Activated T-cell treated with anti-CD3 and anti-CD28 coated beads, Interleukin-2, amount 50 U/mL, for 1 hour (primary cell): Measurements from ENCODE around the gene UGT1A6.
"Not testable (repeated sequence)": the region's sequence is repeated elsewhere in the genome, so short reads cannot be mapped to it uniquely, and the experiment has no call there.

Experiments used
- DNase-seq: peaks from one replicate; pipeline ENCODE4 v3.0.0-alpha.2; 2020

UGT1A6 gene

DNA sequence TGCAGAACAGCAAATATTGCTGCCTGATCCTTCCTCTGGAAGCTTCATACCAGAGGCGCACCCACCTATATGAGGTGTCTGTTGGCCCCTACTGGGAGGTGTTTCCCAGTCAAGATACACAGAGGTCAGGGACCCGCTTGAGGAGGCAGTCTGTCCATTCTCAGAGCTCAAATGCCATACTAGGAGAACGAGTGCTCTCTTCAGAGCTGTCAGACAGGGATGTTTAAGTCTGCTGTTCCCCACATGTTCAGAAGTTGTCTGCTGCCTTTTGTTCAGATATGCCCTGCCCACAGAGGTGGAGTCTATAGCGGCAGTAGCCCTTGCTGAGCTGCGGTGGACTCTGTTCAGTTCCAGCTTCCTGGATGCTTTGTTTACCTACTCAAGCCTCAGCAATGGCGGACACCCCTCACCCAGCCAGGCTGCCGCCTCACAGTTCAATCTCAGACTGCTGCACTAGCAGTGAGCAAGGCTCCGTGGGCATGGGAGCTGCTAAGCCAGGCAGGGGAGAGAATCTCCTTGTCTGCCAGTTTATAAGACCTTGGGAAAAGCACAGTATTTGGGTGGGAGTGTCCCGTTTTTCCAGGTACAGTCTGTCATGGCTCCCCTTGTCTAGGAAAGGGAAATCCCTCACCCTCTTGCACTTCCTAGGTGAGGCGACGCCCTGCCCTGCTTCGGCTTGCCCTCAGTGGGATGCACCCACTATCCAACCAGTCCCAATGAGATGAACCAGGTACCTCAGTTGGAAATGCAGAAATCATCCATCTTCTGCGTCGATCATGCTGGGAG lies 44.4 kb downstream of the UGT1A6 start:
- DNase-seq, result not testable (repeated sequence)

DNA sequence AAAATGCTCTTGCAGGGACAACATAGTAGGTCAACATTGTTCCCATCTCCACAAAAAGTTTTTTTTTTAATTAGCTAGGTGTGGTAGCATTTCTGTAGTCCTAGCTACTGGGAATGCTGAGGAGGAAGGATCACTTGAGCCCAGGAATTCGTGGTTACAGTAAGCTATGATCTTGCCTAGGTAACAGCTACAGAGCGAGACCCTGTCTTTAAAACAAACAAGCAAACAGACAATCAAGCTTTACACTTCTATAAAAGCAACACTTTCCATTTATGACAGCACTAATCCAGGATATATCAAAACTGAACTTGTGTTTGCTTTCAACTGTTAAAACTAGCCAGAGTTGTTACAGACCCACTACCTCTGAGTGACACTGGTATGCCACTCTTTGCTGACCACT lies 48.2 kb downstream of the UGT1A6 start:
- DNase-seq, result no peak

DNA sequence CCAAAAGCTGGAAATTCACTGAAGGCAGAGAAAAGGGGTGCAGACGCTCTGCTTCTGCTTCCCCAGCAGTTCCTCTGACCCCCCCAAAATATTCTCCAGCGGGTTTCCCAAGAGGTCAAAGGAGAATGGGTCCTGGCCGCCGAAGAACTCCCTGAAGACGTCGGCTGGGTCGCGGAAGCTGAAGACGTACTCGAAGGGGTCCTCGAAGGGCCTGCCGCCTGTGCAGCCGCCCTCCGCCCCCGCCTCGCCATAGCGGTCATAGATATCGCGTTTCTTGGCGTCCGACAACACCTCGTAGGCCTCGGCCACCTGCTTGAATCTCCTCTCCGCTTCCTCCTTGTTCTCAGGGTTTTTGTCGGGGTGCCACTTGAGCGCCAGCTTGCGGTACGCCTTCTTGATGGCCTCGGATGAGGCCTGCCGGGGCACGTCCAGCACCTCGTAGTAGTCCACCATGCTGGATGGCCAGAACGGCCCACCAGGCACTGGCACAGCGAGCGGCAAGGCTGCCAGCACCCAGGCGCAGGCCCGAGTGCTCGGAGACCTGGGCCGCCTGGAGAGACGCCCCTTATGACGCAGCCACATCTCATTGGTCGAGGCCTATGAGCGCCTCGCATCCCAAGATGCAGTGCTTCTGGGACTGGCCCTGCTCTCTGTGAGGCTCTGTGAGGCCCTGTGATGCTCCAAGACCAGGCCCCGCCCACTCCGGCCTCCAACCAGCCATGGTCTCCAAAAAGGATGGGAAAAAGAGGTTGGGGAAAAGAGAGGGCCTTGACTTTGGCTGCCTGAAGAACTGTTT lies 51.0 kb downstream of the UGT1A6 start:
- no peak for DNase-seq

DNA sequence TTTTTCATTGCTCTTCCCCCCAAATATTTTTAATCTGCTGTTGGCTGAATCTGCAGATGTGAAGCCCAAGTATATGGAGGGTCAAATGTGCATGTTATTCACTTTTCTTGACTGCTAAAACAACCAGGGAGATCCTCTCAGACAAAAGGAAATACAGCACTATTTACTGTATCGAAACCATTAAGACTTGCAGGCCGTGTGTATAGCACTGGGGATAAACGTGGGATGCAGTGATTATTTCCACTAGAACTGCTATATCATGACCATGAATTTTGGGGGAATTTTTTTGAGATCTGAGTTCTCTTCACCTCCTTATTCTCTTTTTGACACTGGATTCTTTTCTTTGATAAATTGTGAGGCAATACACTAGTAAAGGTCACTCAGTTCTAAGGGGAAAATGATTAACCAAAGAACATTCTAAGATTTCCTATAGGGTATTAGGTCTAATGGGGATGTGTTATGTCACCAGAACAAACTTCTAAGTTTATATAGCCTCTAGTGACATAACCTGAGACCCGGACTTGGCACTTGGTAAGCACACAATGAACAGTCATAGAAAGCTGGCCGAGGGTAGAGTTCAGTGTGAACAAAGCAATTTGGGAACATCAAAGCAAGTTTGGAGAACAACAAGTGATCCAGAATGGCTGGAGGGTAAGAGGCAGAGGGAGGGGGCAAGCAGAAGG lies 52.5 kb downstream of the UGT1A6 start:
- no peak for DNase-seq

DNA sequence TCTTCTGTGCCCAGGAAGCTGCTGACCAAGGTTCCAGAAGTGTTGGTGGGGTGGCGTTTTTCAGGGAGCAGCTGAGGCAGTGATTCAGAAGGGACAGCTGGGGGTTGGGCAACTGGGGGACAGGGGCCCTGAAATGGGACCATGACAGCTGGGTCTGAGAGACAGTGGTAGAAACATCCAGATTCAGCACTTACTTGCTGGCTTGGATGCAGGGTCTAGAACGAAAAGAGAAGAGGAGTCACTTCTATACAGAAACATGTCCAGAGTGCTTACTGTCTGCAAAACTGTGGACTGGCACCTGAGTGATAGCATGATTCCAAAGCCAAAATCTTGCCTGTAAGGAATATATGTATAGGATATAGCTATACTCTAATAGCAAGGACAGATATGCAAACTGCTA lies 53.1 kb downstream of the UGT1A6 start:
- DNase-seq, result not testable (repeated sequence)

DNA sequence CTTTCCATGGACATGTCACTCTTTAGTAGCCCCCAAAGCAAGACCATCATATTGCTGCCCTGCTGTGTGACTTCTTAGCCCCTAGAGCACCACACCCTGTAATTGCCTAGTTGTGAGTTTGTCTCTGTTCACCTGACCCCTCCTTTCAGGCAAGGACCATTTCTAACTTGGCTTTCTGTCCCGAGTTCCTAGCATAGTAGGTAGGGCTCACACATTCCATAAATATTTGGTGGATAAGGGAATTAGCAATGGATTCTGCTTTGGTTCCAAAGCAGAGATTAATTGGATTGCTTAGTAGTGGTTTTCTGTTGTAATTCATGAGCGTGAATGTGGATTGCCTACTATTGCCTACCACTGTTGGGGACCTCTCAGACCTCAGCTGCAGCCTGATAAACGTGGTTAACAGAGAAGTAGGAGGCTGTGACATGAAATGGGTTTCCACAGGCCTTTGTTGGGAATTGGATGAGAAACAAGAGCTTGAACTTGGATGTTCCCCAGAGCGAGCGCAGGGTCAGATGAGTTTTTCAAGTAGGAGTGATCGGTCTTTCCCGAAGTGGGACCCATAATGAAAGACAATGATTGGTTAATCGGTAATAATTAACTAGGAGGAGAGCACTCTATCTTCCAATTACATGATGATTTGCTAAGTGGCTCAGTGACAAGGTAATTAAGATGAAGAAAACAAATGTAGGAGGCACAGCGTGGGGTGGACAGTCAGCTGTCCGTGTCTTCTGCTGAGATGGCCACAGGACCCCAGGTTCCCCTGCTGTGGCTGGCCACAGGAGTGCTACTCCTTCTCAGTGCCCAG lies 54.0 kb downstream of the UGT1A6 start:
- no peak for DNase-seq

DNA sequence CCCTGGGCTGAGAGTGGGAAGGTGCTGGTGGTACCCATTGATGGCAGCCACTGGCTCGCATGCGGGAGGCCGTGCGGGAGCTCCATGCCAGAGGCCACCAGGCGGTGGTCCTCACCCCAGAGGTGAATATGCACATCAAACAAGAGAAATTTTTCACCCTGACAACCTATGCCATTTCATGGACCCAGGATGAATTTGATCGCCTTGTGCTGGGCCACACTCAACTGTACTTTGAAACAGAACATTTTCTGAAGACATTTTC lies 54.5 kb downstream of the UGT1A6 start:
- DNase-seq, result no peak

DNA sequence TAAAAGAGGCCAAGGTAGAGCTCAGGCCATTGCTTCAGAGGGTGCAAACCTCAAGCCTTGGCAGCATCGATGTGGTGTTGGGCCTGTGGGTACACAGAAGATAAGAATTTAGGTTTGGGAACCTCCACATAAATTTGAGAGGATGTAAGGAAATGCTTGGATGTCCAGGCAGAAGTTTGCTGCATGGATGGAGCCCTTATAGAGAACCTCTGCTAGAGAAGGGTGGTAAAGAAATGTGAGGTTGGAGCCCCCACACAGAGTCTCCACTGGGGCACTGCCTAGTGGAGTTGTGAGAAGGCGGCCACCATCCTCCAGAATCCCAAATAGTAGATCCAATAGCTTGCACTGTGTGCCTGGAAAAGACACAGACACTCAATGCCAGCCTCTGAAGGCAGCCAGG lies 58.0 kb downstream of the UGT1A6 start:
- DNase-seq, result not testable (repeated sequence)

DNA sequence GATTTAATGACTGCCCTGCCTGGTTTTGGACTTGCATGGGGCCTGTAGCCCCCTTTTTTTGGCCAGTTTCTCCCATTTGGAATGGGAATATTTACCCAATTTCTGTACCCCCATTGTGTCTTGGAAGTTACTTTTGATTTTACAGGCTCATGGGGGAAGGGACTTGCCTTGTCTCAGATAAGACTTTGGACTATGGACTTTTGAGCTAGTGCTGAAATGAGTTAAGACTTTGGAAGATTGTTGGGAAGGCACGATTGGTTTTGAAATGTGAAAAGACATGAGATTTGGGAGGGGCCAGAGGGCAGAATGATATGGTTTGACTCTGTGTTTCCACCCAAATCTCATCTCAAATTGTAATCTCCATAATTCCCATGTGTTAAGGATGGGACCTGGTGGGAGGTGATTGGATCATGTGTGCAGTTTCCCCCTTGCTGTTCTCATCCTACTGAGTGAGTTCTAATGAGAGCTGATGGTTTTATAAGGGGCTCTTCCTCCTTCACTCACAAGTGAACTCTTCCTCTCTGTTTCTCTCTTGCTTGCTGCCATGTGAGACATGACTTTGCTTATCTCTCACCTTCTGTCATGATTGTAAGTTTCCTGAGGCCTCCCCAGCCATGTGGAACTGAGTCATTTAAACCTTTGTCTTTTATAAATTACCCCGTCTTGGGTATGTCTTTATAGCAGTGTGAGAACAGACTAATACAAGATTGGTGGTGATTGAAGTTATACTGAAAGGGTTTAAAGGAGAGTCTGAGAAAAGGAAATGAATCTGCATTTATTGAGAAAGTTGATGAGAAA lies 58.7 kb downstream of the UGT1A6 start:
- DNase-seq, result not testable (repeated sequence)

DNA sequence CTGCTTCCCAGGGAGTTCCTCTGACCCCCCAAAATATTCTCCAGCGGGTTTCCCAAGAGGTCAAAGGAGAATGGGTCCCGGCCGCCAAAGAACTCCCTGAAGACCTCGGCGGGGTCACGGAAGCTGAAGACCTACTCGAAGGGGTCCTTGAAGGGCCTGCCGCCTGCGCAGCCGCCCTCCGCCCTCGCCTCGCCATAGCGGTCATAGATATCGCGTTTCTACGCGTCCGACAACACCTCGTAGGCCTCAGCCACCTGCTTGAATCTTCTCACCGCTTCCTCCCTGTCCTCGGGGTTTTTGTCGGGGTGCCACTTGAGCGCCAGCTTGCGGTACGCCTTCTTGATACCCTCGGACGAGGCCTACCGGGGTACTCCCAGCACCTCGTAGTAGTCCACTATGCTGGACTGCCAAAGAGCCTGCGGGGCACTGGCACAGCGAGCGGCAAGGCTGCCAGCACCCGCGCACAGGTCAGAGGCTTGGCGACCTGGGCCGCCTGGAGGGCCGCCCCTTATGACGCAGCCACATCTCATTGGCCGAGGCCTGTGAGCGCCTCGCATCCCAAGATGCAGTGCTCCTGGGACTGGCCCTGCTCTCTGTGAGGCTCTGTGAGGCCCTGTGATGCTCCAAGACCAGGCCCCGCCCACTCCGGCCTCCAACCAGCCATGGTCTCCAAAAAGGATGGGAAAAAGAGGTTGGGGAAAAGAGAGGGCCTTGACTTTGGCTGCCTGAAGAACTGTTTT lies 62.4 kb downstream of the UGT1A6 start:
- DNase-seq, result no peak

DNA sequence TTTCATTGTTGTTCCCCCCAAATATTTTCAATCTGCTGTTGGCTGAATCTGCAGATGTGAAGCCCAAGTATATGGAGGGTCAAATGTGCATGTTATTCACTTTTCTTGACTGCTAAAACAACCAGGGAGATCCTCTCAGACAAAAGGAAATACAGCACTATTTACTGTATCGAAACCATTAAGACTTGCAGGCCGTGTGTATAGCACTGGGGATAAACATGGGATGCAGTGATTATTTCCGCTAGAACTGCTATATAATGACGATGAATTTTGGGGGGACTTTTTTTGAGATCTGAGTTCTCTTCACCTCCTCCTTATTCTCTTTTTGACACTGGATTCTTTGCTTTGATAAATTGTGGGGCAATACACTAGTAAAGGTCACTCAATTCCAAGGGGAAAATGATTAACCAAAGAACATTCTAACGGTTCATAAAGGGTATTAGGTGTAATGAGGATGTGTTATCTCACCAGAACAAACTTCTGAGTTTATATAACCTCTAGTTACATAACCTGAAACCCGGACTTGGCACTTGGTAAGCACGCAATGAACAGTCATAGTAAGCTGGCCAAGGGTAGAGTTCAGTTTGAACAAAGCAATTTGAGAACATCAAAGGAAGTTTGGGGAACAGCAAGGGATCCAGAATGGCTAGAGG lies 63.9 kb downstream of the UGT1A6 start:
- DNase-seq, result no peak

DNA sequence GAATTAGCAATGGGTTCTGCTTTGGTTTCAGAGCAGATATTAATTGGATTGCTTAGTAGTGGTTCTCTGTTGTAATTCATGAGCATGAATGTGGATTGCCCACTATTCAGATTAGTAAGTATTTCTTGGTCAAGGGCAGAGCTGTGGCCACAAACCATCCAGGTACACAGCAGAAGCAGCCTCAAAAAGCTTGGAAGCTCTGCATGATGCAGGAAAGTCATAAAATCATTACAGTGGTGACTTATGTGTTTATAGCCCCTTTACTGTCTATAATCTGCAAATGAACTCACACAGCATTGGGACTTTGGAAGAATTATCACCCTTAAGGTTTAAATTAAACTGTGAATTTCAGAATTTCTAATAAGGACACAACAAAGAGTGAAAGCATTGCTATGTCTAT lies 65.5 kb downstream of the UGT1A6 start:
- DNase-seq, result no peak

DNA sequence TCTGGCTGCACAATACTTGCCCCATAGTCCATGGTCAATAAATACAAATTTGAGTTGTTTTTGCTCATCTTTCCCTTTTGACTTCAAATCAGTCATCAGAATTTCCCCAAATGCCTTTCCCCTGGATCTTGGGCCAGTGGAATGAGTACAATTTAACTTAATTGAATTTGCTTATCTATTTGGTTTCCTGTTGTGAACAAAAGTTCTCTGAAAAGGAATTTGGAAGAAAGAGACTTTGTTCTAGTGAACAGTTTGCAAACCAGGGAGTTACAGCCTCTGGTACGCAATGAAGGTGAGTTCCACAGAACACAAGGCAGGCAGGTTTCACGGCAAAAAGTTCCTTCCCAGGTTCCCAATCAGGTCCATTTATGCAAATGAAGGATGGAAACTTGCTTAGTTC lies 66.2 kb downstream of the UGT1A6 start:
- DNase-seq, result no peak

DNA sequence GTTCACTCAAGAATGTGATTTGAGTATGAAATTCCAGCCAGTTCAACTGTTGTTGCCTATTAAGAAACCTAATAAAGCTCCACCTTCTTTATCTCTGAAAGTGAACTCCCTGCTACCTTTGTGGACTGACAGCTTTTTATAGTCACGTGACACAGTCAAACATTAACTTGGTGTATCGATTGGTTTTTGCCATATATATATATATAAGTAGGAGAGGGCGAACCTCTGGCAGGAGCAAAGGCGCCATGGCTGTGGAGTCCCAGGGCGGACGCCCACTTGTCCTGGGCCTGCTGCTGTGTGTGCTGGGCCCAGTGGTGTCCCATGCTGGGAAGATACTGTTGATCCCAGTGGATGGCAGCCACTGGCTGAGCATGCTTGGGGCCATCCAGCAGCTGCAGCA lies 67.4 kb downstream of the UGT1A6 start, which contains the start of gene UGT1A1:
UGT1A1 (plus strand) TSS at position 228 of the 400 bp plus-strand sequence; CDS start at position 246, 18 bp downstream.
- no peak for DNase-seq

DNA sequence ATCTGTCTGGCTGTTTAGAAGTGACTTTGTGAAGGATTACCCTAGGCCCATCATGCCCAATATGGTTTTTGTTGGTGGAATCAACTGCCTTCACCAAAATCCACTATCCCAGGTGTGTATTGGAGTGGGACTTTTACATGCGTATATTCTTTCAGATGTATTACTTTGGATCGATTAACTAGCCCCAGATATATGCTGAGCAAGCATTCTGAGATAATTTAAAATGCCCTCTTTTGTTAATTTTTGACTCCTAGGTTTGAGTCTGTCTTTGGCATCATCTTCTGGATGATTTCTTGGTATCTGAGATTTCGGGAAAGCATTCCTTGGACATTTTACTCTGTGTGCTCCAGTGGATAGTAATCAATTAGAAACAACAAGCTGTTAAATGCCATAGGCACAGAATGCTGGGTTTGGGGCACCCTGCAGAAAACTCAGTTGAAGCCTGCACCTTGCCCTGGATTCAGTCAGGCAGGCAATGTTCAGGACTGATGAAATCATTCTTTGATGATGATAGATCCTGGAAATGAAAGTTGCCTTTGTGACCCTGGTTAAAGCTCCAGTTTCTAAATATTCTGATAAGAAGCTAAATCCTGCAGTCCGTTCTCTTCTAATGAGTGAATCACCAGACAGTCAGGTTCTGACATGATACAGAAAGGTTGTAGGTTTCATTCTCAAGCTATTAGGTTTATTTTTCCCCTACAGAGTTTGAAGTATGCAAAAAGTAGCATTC lies 68.5 kb downstream of the UGT1A6 start:
- DNase-seq, result no peak

DNA sequence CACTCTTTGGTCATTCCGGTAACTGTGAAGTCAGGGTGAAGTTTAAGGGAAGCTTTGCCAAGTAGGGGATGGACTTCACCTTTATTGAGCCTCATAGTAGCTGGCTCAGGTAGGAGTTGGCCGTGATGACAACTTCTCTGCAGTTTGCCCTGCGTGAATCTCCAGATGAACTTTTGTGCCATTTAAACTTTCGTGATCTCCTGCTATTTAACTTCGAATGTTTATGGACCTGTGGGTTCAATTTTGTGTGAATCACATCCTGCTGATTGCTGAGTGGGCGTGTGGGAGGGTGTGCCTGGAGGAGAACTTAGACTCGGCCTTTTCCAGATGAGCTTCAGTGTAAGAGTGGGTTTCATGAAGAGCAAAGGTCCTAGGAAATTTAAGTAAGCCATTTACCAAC lies 71.6 kb downstream of the UGT1A6 start:
- no peak for DNase-seq

DNA sequence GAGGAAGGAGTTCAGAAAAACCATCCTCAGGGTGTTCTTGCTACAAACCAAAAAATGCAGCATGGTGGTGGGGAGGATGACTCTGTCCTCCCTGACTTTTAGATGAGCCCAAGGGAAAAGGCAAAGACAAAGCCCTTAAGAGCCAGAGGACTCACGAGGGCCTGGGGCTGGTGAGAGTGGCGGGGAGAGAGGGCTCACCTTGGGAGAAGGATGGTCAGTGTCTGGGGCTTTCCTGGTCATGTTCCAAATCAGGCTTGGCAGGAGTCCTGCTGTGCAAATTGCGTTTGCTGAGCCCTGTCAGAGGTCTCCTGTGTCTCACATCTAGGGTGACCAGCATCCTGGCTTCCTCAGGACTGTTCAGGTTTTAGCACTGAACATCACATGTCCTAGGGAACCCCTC lies 72.1 kb downstream of the UGT1A6 start:
- DNase-seq, result no peak

DNA sequence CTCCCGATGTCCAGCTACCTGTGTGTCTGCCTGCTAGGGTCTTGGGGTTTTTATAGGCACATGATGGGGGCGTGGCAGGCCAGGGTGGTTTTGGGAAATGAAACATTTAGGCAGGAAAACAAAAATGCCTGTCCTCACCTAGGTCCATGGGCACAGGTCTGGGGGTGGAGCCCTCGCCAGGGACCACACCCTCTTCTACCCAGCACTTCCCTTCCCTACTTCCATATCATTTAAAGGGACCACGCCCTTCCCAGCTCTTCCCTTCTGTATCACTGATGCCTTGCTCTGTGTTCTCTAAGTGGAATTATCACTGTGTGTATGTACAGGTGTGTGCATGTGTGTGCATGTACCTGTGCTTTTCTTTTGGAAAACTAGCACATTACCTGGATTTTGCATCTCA lies 73.7 kb downstream of the UGT1A6 start:
- DNase-seq, result no peak

DNA sequence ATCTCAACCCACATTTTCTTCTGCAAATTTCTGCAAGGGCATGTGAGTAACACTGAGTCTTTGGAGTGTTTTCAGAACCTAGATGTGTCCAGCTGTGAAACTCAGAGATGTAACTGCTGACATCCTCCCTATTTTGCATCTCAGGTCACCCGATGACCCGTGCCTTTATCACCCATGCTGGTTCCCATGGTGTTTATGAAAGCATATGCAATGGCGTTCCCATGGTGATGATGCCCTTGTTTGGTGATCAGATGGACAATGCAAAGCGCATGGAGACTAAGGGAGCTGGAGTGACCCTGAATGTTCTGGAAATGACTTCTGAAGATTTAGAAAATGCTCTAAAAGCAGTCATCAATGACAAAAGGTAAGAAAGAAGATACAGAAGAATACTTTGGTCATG lies 75.4 kb downstream of the UGT1A6 start:
- no peak for DNase-seq

DNA sequence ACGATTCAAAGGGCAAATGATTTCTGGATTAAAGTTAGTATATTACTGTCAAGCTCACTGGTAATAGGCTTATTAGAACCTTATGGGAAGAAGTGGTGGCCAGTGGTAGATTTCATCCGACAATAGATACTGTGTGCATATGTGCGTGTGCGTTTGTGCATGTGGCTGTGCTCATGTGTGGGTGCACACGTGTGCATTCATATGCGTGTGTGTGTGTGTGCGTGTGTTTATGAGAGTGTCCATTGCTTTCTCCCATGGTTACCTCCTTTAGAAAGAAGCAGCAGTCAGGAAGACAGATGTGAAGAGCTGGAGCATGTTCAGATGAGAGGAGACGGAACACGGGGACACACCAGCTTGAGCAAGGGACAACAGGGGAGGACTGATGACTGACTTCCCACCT lies 76.6 kb downstream of the UGT1A6 start:
- no peak for DNase-seq
